Natural killer cell (primary cell): ENCODE measurements around the gene GTF2IRD1. TPM values are rescaled to one million over a fixed set of nuclear protein-coding genes. Genes with fewer than 3 reads are reported as not detected.
A peak's percentile ranks its signal among the peaks of the same experiment; 100 is the strongest.
"Not testable (repeated sequence)": the region's sequence is repeated elsewhere in the genome, so short reads cannot be mapped to it uniquely, and the experiment has no call there.

ENCODE experiments used
- ATAC-seq, 3 donors: fragments of 150-1000 bp in 2 of 3; fragments of 200-7000 bp in 1 of 3; cut with Tn5 transposase; 1 replicate in 1 of 3; 2 replicates in 2 of 3; pipeline ENCODE4 v1.10.0; 2021; ENCODE audit warnings: mild to moderate bottlenecking in 2 of 3, moderate library complexity in 2 of 3
- DNase-seq, 2 donors: peaks; one replicate each; pipeline versions ENCODE4 v3.0.0 to v3.0.0-alpha.2; 2013 to 2021; ENCODE audit warnings: mixed read lengths in 1 of 2
- H3K27ac ChIP-seq: one replicate; pipeline ENCODE4 v1.5.1; 2013; ENCODE audit warnings: mild to moderate bottlenecking, low read length
- H3K27me3 ChIP-seq: one replicate; pipeline ENCODE4 v1.6.1; 2013; ENCODE audit warnings: low read length; ENCODE audit not compliant: control insufficient read depth, insufficient read depth
- H3K36me3 ChIP-seq: one replicate; pipeline ENCODE4 v1.6.1; 2013; ENCODE audit warnings: low read length; ENCODE audit not compliant: control insufficient read depth, insufficient read depth
- H3K4me1 ChIP-seq: one replicate; pipeline ENCODE4 v1.6.1; 2013; ENCODE audit warnings: low read length; ENCODE audit not compliant: control insufficient read depth, insufficient read depth
- H3K4me3 ChIP-seq: one replicate; pipeline ENCODE4 v1.5.1; 2013; ENCODE audit warnings: low read length
- H3K9me3 ChIP-seq: one replicate; pipeline ENCODE4 v1.6.1; 2013; ENCODE audit warnings: low read length; ENCODE audit not compliant: control insufficient read depth, insufficient read depth
- H3K27ac Mint-ChIP-seq, 2 donors: one replicate each; pipeline ENCODE4 v1.8.0; 2022; ENCODE audit warnings: mild to moderate bottlenecking in 2 of 2, mixed read lengths in 2 of 2, moderate library complexity in 1 of 2
- H3K27me3 Mint-ChIP-seq, 2 donors: one replicate each; pipeline ENCODE4 v1.8.0; 2022; ENCODE audit warnings: low read depth in 2 of 2, mixed read lengths in 2 of 2
- H3K36me3 Mint-ChIP-seq: one replicate; pipeline ENCODE4 v1.8.0; 2022; ENCODE audit warnings: mixed read lengths
- H3K4me1 Mint-ChIP-seq, 2 donors: one replicate each; pipeline ENCODE4 v1.8.0; 2022; ENCODE audit warnings: mixed read lengths in 2 of 2
- H3K4me3 Mint-ChIP-seq: one replicate; pipeline ENCODE4 v1.8.0; 2022; ENCODE audit warnings: mild to moderate bottlenecking, moderate library complexity, mixed read lengths
- H3K9me3 Mint-ChIP-seq, 2 donors: one replicate each; pipeline ENCODE4 v1.8.0; 2022; ENCODE audit warnings: mixed read lengths in 2 of 2
- CTCF ChIP-seq: fragments of 200-600 bp; IDR thresholded peaks from one replicate; pipeline ENCODE4 v1.8.0; 2022; ENCODE audit warnings: antibody characterized with exemption
- WGBS: methylation state at CpG from one replicate; pipeline ENCODE4 v1.1.7; 2013; ENCODE audit warnings: missing lambda C conversion rate; ENCODE audit not compliant: insufficient coverage; 5-methylcytosine and 5-hydroxymethylcytosine counted together
- intact Hi-C: fragments of 100-400 bp; cut with micrococcal nuclease; formaldehyde crosslinking; loops from one replicate; pipeline ENCODE4 v1.14.2; 2022
- total RNA-seq, 4 donors: library from RNA; stranded (reverse); fragments of 120-200 nt in 1 of 4; gene quantifications; one replicate each; pipeline versions ENCODE4 v1.2.3 to v1.2.4, GENCODE V29; 2013 to 2022

The GTF2IRD1 gene
- total RNA-seq, 3 donors from 2014 or later (not counting 1 experiment from before 2014, with no cell fraction given): not detected

- ATAC-seq (no peak), DNase-seq (no peak)
- TF ChIP-seq CTCF: no peak
- Mint-ChIP-seq H3K36me3 (no peaks in the 10 kb centered on the region), H3K27me3 (no peaks in the 10 kb centered on the region), H3K27ac (no peak overlapping the region), H3K4me3 (no peak overlapping the region), H3K9me3 (no peaks in the 10 kb centered on the region), H3K4me1 (no peaks in the 10 kb centered on the region)
- Histone ChIP-seq H3K36me3 (no peaks in the 10 kb centered on the region), H3K9me3 (peaks cover 11% of the 10 kb centered on the region), H3K27me3 (no peaks in the 10 kb centered on the region), H3K4me3 (no peak overlapping the region), H3K4me1 (peaks cover 3% of the 10 kb centered on the region), H3K27ac (no peak overlapping the region)
- WGBS: 83% methylated on average over 9 of the region's 9 CpGs
- intact Hi-C loops: no loop called here
Observed at GRCh38 chr7:74542558-74543117, 88.9 kb downstream of the GTF2IRD1 start.

DNA sequence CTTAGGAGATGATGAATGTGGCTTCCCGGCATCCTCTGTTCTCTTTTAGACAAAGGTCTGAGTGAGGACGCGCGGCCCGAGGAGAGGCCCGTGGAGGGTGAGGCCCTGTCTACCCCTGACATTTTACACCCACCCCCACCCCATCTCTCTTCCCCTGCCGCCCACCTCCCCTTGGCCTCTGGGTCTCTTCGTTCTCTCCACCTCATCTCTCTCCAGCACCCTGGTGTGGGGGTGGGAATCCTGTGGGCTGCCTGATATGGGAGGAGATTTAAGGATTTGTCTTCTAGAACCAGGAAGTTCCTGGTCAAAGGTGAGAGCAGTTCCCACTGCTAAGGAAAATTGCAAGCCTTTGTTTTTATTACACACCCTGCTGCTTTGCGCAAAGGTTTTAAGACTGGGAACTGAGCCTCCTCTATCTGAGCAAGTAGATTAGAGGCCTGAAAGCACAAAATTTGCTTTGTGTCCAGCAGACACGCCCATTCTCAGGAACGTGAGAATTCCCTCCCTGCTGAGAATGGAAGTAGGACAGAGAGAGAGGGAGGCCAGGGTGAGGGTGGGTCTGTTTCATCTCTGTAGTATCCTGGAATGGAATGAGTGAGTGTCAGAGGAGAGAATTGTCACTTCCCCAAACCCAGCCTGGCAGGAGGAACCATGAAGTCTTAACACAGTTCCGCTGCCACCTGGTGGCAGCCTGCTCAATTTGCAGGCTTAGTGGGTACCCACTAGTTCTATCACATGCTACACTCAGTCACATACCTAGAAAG, 91.2 kb downstream of the GTF2IRD1 start:
- DNase-seq: peak in 1 of 2 donors; percentile 32
- H3K27ac Mint-ChIP-seq: no peak overlapping the region
- ATAC-seq: no peak
- intact Hi-C loops: no loop called here
- Histone ChIP-seq H3K4me1 (no peaks in the 10 kb centered on the region), H3K36me3 (no peaks in the 10 kb centered on the region), H3K27ac (no peak overlapping the region), H3K4me3 (no peak overlapping the region), H3K9me3 (peaks cover 11% of the 10 kb centered on the region), H3K27me3 (no peaks in the 10 kb centered on the region)
- TF ChIP-seq CTCF: no peak
- no peaks in the 10 kb centered on the region for H3K4me1 Mint-ChIP-seq
- 97% methylated on average over 9 of the region's 12 CpGs for WGBS
- H3K9me3 Mint-ChIP-seq: no peaks in the 10 kb centered on the region
- no peak overlapping the region for H3K4me3 Mint-ChIP-seq
- H3K36me3 Mint-ChIP-seq: no peaks in the 10 kb centered on the region
- H3K27me3 Mint-ChIP-seq: no peaks in the 10 kb centered on the region

DNA sequence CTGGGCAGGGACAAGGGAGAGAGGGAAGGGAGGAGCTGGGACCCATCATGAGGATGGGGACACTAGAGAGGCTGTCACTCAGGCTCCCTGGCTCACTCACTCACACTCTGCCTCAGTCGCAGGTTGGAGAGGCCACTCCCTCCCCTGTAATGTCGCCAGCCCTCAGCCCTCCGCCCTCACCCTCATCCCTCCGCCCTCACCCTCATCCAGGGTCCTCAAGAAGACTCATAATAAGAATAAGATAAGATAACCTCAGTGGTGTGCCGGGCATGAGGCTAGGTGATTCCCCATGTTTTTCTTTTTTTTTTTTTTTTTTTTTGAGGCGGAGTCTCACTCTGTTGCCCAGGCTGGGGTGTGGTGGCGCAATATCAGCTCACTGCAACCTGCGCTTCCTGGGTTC, 92.2 kb downstream of the GTF2IRD1 start:
- no peak for ATAC-seq
- no peak overlapping the region for H3K27ac ChIP-seq
- no peak overlapping the region for H3K27ac Mint-ChIP-seq

DNA sequence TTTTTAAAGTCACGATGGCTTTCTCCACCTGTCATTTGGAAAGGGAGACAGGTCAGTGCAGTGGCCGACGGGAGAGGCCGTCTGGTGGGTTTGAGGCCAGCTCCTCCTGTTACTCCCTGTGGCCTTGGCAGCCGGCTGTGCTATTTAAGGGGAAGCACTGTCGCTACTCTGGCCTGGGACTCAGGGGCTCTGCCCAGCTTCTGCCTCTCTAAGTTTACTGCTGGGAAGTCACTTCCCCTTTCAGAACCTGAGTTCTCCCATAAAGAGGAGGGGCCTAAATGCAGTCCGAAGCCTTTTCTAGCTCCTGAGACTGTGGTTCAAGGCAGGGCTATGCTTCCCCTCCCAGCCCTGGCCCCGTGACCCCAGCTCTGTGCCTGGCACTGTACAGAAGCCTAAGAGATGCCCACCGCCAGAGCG, 99.9 kb downstream of the GTF2IRD1 start:
- H3K4me3 Mint-ChIP-seq, H3K27me3 Mint-ChIP-seq, H3K27me3 ChIP-seq, H3K27ac ChIP-seq, H3K4me3 ChIP-seq, ATAC-seq, H3K9me3 ChIP-seq, H3K9me3 Mint-ChIP-seq, H3K4me1 Mint-ChIP-seq, intact Hi-C loops, H3K4me1 ChIP-seq, DNase-seq, H3K36me3 ChIP-seq, H3K27ac Mint-ChIP-seq, H3K36me3 Mint-ChIP-seq: not testable (repeated sequence)
- 47% methylated on average over 7 of the region's 10 CpGs for WGBS

More for the DNA sequence above, 92.2 kb downstream of the GTF2IRD1 start:
- no peaks in the 10 kb centered on the region for H3K4me1 Mint-ChIP-seq
- Histone ChIP-seq H3K36me3 (no peaks in the 10 kb centered on the region), H3K9me3 (peaks cover 11% of the 10 kb centered on the region), H3K27me3 (no peaks in the 10 kb centered on the region), H3K4me1 (no peaks in the 10 kb centered on the region), H3K4me3 (no peak overlapping the region)
- no peaks in the 10 kb centered on the region for H3K36me3 Mint-ChIP-seq
- 91% methylated on average over 7 of the region's 8 CpGs for WGBS
- intact Hi-C loops: no loop called here
- no peak for DNase-seq
- no peak for TF ChIP-seq CTCF
- H3K4me3 Mint-ChIP-seq: no peak overlapping the region
- H3K27me3 Mint-ChIP-seq: no peaks in the 10 kb centered on the region
- no peaks in the 10 kb centered on the region for H3K9me3 Mint-ChIP-seq
